GM23338 (cell line): Measurements from ENCODE around the gene KIAA1217. TPM values are rescaled to one million over a fixed set of nuclear protein-coding genes. Genes with fewer than 3 reads are reported as not detected.

Experiments used
- ATAC-seq: fragments of 200-7000 bp; cut with Tn5 transposase; 3 replicates; pipeline ENCODE4 v1.9.1; 2020
- DNase-seq: peaks from one replicate; pipeline ENCODE4 v3.0.0-alpha.2; 2015; ENCODE audit warnings: low spot score
- H2AFZ ChIP-seq: fragments of 200-600 bp; sonication (generic); 2 replicates; pipeline ENCODE4 v1.8.0; 2016; ENCODE audit warnings: antibody characterized with exemption, mild to moderate bottlenecking, moderate library complexity
- H3F3A ChIP-seq: fragments of 200-600 bp; sonication (generic); replicated peaks from 2 replicates; pipeline ENCODE4 v1.8.0; 2017; ENCODE audit warnings: antibody characterized with exemption, mixed run types, low read depth
- H3K27ac ChIP-seq: fragments of 200-600 bp; sonication (generic); 2 replicates; pipeline ENCODE4 v1.6.1; 2016; ENCODE audit warnings: low read depth
- H3K27me3 ChIP-seq: fragments of 200-600 bp; sonication (generic); 2 replicates; pipeline ENCODE4 v1.8.0; 2016; ENCODE audit warnings: mild to moderate bottlenecking, mixed run types, moderate library complexity; ENCODE audit not compliant: insufficient read depth
- H3K36me3 ChIP-seq: fragments of 200-600 bp; sonication (generic); 2 replicates; pipeline ENCODE4 v1.8.0; 2016; ENCODE audit warnings: mild to moderate bottlenecking; ENCODE audit not compliant: insufficient read depth
- H3K4me1 ChIP-seq: fragments of 200-600 bp; sonication (generic); 2 replicates; pipeline ENCODE4 v1.8.0; 2016; ENCODE audit warnings: mild to moderate bottlenecking, moderate library complexity; ENCODE audit not compliant: insufficient read depth
- H3K4me2 ChIP-seq: fragments of 200-600 bp; sonication (generic); 2 replicates; pipeline ENCODE4 v1.7.1; 2017; ENCODE audit warnings: mixed run types
- H3K4me3 ChIP-seq: fragments of 200-600 bp; sonication (generic); 2 replicates; pipeline ENCODE4 v1.6.1; 2016; ENCODE audit warnings: mixed run types
- H3K79me2 ChIP-seq: fragments of 200-600 bp; sonication (generic); replicated peaks from 2 replicates; pipeline ENCODE4 v1.8.0; 2017; ENCODE audit warnings: mild to moderate bottlenecking; ENCODE audit not compliant: insufficient read depth
- H3K9me2 ChIP-seq: fragments of 200-600 bp; sonication (generic); 2 replicates; pipeline ENCODE4 v1.8.0; 2017; ENCODE audit not compliant: insufficient read depth
- H4K20me1 ChIP-seq: fragments of 200-600 bp; sonication (generic); replicated peaks from 2 replicates; pipeline ENCODE4 v1.8.0; 2017; ENCODE audit warnings: mild to moderate bottlenecking; ENCODE audit not compliant: insufficient read depth
- H3K27ac Mint-ChIP-seq: 2 replicates; pipeline ENCODE4 v1.8.0; 2020; ENCODE audit warnings: inconsistent platforms, mild to moderate bottlenecking, moderate library complexity, mixed read lengths
- H3K27me3 Mint-ChIP-seq: 3 replicates; pipeline ENCODE4 v1.8.0; 2022; ENCODE audit warnings: low read depth, mild to moderate bottlenecking, moderate library complexity, mixed read lengths, inconsistent platforms; ENCODE audit not compliant: insufficient read depth, poor library complexity
- H3K36me3 Mint-ChIP-seq: 3 replicates; pipeline ENCODE4 v1.8.0; 2021; ENCODE audit warnings: low read depth, mild to moderate bottlenecking, inconsistent platforms, moderate library complexity, mixed read lengths
- H3K4me1 Mint-ChIP-seq: 3 replicates; pipeline ENCODE4 v1.8.0; 2020; ENCODE audit warnings: mild to moderate bottlenecking, inconsistent platforms, mixed read lengths
- H3K4me3 Mint-ChIP-seq: 3 replicates; pipeline ENCODE4 v1.8.0; 2021; ENCODE audit warnings: moderate library complexity, mild to moderate bottlenecking, inconsistent platforms, mixed read lengths
- H3K9me3 Mint-ChIP-seq: 3 replicates; pipeline ENCODE4 v1.8.0; 2020; ENCODE audit warnings: moderate library complexity, mild to moderate bottlenecking, inconsistent platforms, mixed read lengths
- CREB1 ChIP-seq: fragments of 250-450 bp; sonication (Bioruptor Pico); IDR thresholded peaks from 2 replicates; pipeline ENCODE4 v1.5.0; 2020; ENCODE audit warnings: low read depth, mild to moderate bottlenecking, moderate library complexity
- EZH2 ChIP-seq: fragments of 200-600 bp; sonication (generic); IDR thresholded peaks from one replicate; pipeline ENCODE4 v1.8.0; 2017; ENCODE audit warnings: antibody characterized with exemption, mild to moderate bottlenecking, low read depth; ENCODE audit not compliant: unreplicated experiment
- EZH2phosphoT487 ChIP-seq: fragments of 200-600 bp; sonication (generic); IDR thresholded peaks from one replicate; pipeline ENCODE4 v1.8.1; 2018; ENCODE audit warnings: antibody characterized with exemption; ENCODE audit not compliant: unreplicated experiment
- JUNB ChIP-seq: IDR thresholded peaks from one replicate; pipeline ENCODE4 v1.6.1; 2016; ENCODE audit warnings: antibody characterized with exemption; ENCODE audit not compliant: unreplicated experiment
- NANOG ChIP-seq: IDR thresholded peaks from 2 replicates; pipeline ENCODE4 v1.6.1; 2016; ENCODE audit warnings: antibody characterized with exemption, borderline replicate concordance
- REST ChIP-seq: IDR thresholded peaks from one replicate; pipeline ENCODE4 v1.6.1; 2018; ENCODE audit warnings: antibody characterized with exemption; ENCODE audit not compliant: unreplicated experiment
- ZNF114 ChIP-seq: fragments of 250-450 bp; sonication (Bioruptor Pico); IDR thresholded peaks from 2 replicates; pipeline ENCODE4 v1.5.0; 2020; ENCODE audit warnings: mild to moderate bottlenecking, moderate library complexity
- ZNF331 ChIP-seq: fragments of 250-450 bp; sonication (Bioruptor Pico); IDR thresholded peaks from 2 replicates; pipeline ENCODE4 v1.5.0; 2020; ENCODE audit warnings: low read depth, mild to moderate bottlenecking, moderate library complexity
- polyA plus RNA-seq: library from polyadenylated mRNA; unstranded; fragments of >200 nt; fragmentation: Nextera tagmentation; extraction: Ambion mirVana; gene quantifications from 2 replicates; pipeline ENCODE4 v1.2.1, GENCODE V29; 2016
- total RNA-seq: library from RNA; depleted of rRNA; stranded (reverse); fragments of >200 nt; shearing (Covaris generic); gene quantifications from 2 replicates; pipeline ENCODE4 v1.2.3, GENCODE V29; 2014
- TF ChIP-seq, protein P1 (sequence below), 2 experiments: fragments of 200-600 bp in 1 of 2; sonication (generic) in 1 of 2; conservative IDR thresholded peaks; 2 replicates each; pipeline versions ENCODE4 v1.5.1 to v1.6.1; 2016 to 2017; ENCODE audit warnings: antibody characterized with exemption in 2 of 2, low read depth in 2 of 2, mild to moderate bottlenecking in 2 of 2, moderate library complexity in 1 of 2
- TF ChIP-seq, protein P2 (sequence below): IDR thresholded peaks from 2 replicates; pipeline ENCODE4 v1.6.1; 2016; ENCODE audit warnings: antibody characterized with exemption

The KIAA1217 gene
- total and polyA plus RNA-seq, 2 experiments from 2014 or later: 6.4 to 9.1 TPM

GRCh38 chr10:24536636-24537035, 327.7 kb downstream of the KIAA1217 start (continued):
- TF ChIP-seq JUNB (no peak), ZNF331 (no peak), EZH2 (no peak)
- TF ChIP-seq, protein P1, sequence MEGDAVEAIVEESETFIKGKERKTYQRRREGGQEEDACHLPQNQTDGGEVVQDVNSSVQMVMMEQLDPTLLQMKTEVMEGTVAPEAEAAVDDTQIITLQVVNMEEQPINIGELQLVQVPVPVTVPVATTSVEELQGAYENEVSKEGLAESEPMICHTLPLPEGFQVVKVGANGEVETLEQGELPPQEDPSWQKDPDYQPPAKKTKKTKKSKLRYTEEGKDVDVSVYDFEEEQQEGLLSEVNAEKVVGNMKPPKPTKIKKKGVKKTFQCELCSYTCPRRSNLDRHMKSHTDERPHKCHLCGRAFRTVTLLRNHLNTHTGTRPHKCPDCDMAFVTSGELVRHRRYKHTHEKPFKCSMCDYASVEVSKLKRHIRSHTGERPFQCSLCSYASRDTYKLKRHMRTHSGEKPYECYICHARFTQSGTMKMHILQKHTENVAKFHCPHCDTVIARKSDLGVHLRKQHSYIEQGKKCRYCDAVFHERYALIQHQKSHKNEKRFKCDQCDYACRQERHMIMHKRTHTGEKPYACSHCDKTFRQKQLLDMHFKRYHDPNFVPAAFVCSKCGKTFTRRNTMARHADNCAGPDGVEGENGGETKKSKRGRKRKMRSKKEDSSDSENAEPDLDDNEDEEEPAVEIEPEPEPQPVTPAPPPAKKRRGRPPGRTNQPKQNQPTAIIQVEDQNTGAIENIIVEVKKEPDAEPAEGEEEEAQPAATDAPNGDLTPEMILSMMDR (conservative IDR thresholded peaks at IDR 0.05; ENCODE audit: low read depth in 2 of 2): no peak

GRCh38 chr10:24541239-24541753, 332.4 kb downstream of the KIAA1217 start:
- no peaks in the 10 kb centered on the region for H3K36me3 ChIP-seq
- ATAC-seq: no peak
- no peak overlapping the region for H2AFZ ChIP-seq
- no peak overlapping the region for H3K4me2 ChIP-seq
- no peak overlapping the region for H3K27ac ChIP-seq
- H3K27ac Mint-ChIP-seq: no peak overlapping the region
- no peaks in the 10 kb centered on the region for H3K4me1 ChIP-seq
- peaks cover 15% of the 10 kb centered on the region; the same call in 2 of the 3 replicates for H3K36me3 Mint-ChIP-seq
- peaks cover 4% of the 10 kb centered on the region for H3K27me3 Mint-ChIP-seq
- no peaks in the 10 kb centered on the region; the same call in 2 of the 3 replicates for H3K9me3 Mint-ChIP-seq
- no peak for DNase-seq
- H3F3A ChIP-seq: no peaks in the 10 kb centered on the region
- no peaks in the 10 kb centered on the region for H3K9me2 ChIP-seq
- TF ChIP-seq, protein P1 (conservative IDR thresholded peaks at IDR 0.05; ENCODE audit: low read depth in 2 of 2): no peak
- TF ChIP-seq REST (no peak), ZNF114 (no peak), NANOG (no peak), ZNF331 (no peak), CREB1 (no peak), EZH2phosphoT487 (no peak)
- TF ChIP-seq, protein P2, sequence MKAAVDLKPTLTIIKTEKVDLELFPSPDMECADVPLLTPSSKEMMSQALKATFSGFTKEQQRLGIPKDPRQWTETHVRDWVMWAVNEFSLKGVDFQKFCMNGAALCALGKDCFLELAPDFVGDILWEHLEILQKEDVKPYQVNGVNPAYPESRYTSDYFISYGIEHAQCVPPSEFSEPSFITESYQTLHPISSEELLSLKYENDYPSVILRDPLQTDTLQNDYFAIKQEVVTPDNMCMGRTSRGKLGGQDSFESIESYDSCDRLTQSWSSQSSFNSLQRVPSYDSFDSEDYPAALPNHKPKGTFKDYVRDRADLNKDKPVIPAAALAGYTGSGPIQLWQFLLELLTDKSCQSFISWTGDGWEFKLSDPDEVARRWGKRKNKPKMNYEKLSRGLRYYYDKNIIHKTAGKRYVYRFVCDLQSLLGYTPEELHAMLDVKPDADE: no peak
- no peaks in the 10 kb centered on the region for H4K20me1 ChIP-seq
- H3K4me3 ChIP-seq: no peak overlapping the region
- no peaks in the 10 kb centered on the region for H3K27me3 ChIP-seq
- peaks cover 2% of the 10 kb centered on the region; the same call in 1 of the 3 replicates for H3K4me1 Mint-ChIP-seq
- H3K4me3 Mint-ChIP-seq: no peak overlapping the region
- H3K79me2 ChIP-seq: no peaks in the 10 kb centered on the region
